ENCODE data around the gene SLC12A1. TPM values are rescaled to one million over a fixed set of nuclear protein-coding genes. Genes with fewer than 3 reads are reported as not detected.

The SLC12A1 gene
- total and polyA plus RNA-seq, 2 of the 8 experiments (the other 6 are each of a cell fraction or from before 2014, with no cell fraction given), result 0.63 to 1.0 TPM

GRCh38 chr15:48239334-48239733, 33.2 kb downstream of the SLC12A1 start:
- Histone ChIP-seq H3K56ac (replicated peaks; ENCODE audit: insufficient read length, low read depth, low read length) (no peak overlapping the region), H3K4me2 (ENCODE audit: insufficient read depth in 1 of 2, low read depth in 2 of 2, low read length in 2 of 2) (no peak overlapping the region), H4K8ac (ENCODE audit: extremely low read depth, insufficient read depth, low read length) (no peak overlapping the region), H4K20me1 (replicated peaks in 1 of 2; ENCODE audit: control insufficient read depth in 1 of 2, insufficient read depth in 2 of 2, low read length in 2 of 2) (no peaks in the 10 kb centered on the region), H2AK5ac (ENCODE audit: low read depth, low read length) (no peak overlapping the region), H2BK15ac (ENCODE audit: low read length) (no peak overlapping the region), H2BK5ac (ENCODE audit: low read depth, low read length) (no peak overlapping the region), H3K9me3 (ENCODE audit: insufficient read depth in 2 of 2, low read depth in 1 of 2, low read length in 1 of 2) (no peaks in the 10 kb centered on the region), H2AFZ (ENCODE audit: low read length) (no peak overlapping the region), H3K18ac (ENCODE audit: extremely low read depth, low read length) (no peak overlapping the region), H2BK20ac (ENCODE audit: low read length) (no peak overlapping the region), H3K79me2 (ENCODE audit: control insufficient read depth in 1 of 2, insufficient read depth in 2 of 2, low read length in 2 of 2) (no peaks in the 10 kb centered on the region), H3K27ac (ENCODE audit: low read depth, low read length) (no peak overlapping the region), H4K5ac (ENCODE audit: insufficient read length, low read depth, low read length) (no peak overlapping the region), H4K91ac (replicated peaks; ENCODE audit: insufficient read length, low read length) (no peak overlapping the region), H3K4me3 (ENCODE audit: extremely low read depth in 1 of 4, insufficient read depth in 2 of 4, low read depth in 3 of 4, low read length in 4 of 4) (no peak overlapping the region), H3K9ac (replicated peaks in 1 of 4; ENCODE audit: extremely low read depth in 1 of 4, low read depth in 3 of 4, low read length in 3 of 4) (no peak overlapping the region), H3K23ac (ENCODE audit: insufficient read length) (no peak overlapping the region), H3K27me3 (replicated peaks in 1 of 4; ENCODE audit: control insufficient read depth in 3 of 4, extremely low read depth in 1 of 4, insufficient read depth in 3 of 4, low read length in 3 of 4) (no peaks in the 10 kb centered on the region), H3K4ac (replicated peaks; ENCODE audit: insufficient read length, low read depth, low read length) (no peak overlapping the region), H3K4me1 (replicated peaks in 1 of 4; ENCODE audit: control insufficient read depth in 3 of 4, insufficient read depth in 4 of 4, low read length in 3 of 4) (no peaks in the 10 kb centered on the region), H2BK12ac (ENCODE audit: low read depth, low read length) (no peak overlapping the region), H3K79me1 (ENCODE audit: low read depth, low read length) (no peaks in the 10 kb centered on the region), H3K23me2 (ENCODE audit: low read depth, low read length) (no peaks in the 10 kb centered on the region; the same call in 1 of the 2 replicates), H2BK120ac (replicated peaks; ENCODE audit: low read depth, low read length) (no peak overlapping the region), H3K36me3 (ENCODE audit: control insufficient read depth in 2 of 4, insufficient read depth in 4 of 4, low read length in 3 of 4) (no peaks in the 10 kb centered on the region), H3K14ac (ENCODE audit: insufficient read length) (no peak overlapping the region)
- FAIRE-seq, result no peak
- POLR2A ChIA-PET (ENCODE audit: partially characterized antibody), result no interaction called here
- no peak for DNase-seq (ENCODE audit: low read depth in 1 of 2, low spot score in 2 of 2)
- 92% methylated on average over 4 of the region's 4 CpGs; no CpG with 5 or more reads in 1 of the 2 experiments for WGBS, 2 experiments (ENCODE audit: extremely low coverage in 1 of 2, insufficient coverage in 1 of 2, insufficient read length in 1 of 2, insufficient replicate concordance in 2 of 2, low coverage in 1 of 2, low lambda C conversion rate in 2 of 2, missing lambda C conversion rate in 1 of 2)
- CTCF ChIA-PET (ENCODE audit: partially characterized antibody), result interaction anchor here (0.6 to 2.6 kb wide), 4 partner anchors 9 to 710 kb away, joined by 3 to 11 read pairs (median 5); no protein-coding TSS in a partner anchor
- TF ChIP-seq SP1 (IDR thresholded peaks at IDR 0.05; ENCODE audit: low read depth, low read length), result no peak
- TF ChIP-seq HDAC6 (IDR thresholded peaks at IDR 0.05; ENCODE audit: low read depth, low read length), result no peak

Measured in H1 (cell line).